HepG2 (cell line): ENCODE results near the gene RNASE8. TPM values are rescaled to one million over a fixed set of nuclear protein-coding genes. Genes with fewer than 3 reads are reported as not detected.

ENCODE experiments used
- AKAP8 ChIP-seq: sonication (generic); formaldehyde crosslinking; IDR thresholded peaks from 2 replicates; pipeline ENCODE4 v1.5.1; 2020; ENCODE audit warnings: mild to moderate bottlenecking, missing genetic modification reagents
- FOXP1 ChIP-seq, 2 experiments: fragments of 450-650 bp in 1 of 2; IDR thresholded peaks; 2 replicates each; pipeline ENCODE4 v1.6.1; 2017 to 2018; ENCODE audit warnings: antibody characterized with exemption in 1 of 2
- GATA4 ChIP-seq: sonication (generic); IDR thresholded peaks from 2 replicates; pipeline ENCODE4 v1.6.1; 2016; ENCODE audit warnings: antibody characterized with exemption, low read depth, borderline replicate concordance
- IKZF1 ChIP-seq: fragments of 450-650 bp; IDR thresholded peaks from 2 replicates; pipeline ENCODE4 v1.7.1; 2016
- NR2F6 ChIP-seq, 2 experiments: IDR thresholded peaks; 2 replicates each; pipeline ENCODE4 v1.6.1; 2016; ENCODE audit warnings: antibody characterized with exemption in 1 of 2, mild to moderate bottlenecking in 1 of 2
- PRPF4 ChIP-seq: fragments of 200-400 bp; formaldehyde crosslinking; IDR thresholded peaks from 2 replicates; pipeline ENCODE4 v1.6.1; 2016; ENCODE audit warnings: low read length, low read depth; ENCODE audit not compliant: poor library complexity, severe bottlenecking
- PTBP1 ChIP-seq: fragments of 200-400 bp; formaldehyde crosslinking; IDR thresholded peaks from 2 replicates; pipeline ENCODE4 v1.6.1; 2018; ENCODE audit warnings: low read length, low read depth; ENCODE audit not compliant: poor library complexity, severe bottlenecking
- RFXAP ChIP-seq: sonication (generic); formaldehyde crosslinking; IDR thresholded peaks from 2 replicates; pipeline ENCODE4 v1.4.0; 2020; ENCODE audit warnings: missing genetic modification reagents, borderline replicate concordance
- SNAI1 ChIP-seq: sonication (generic); formaldehyde crosslinking; IDR thresholded peaks from 2 replicates; pipeline ENCODE4 v1.5.0; 2020; ENCODE audit warnings: mild to moderate bottlenecking, missing genetic modification reagents, borderline replicate concordance
- SRY ChIP-seq: sonication (generic); formaldehyde crosslinking; IDR thresholded peaks from 2 replicates; pipeline ENCODE4 v1.8.0; 2022; ENCODE audit warnings: mild to moderate bottlenecking, missing genetic modification reagents
- ZFP90 ChIP-seq: sonication (generic); formaldehyde crosslinking; IDR thresholded peaks from 2 replicates; pipeline ENCODE4 v1.8.0; 2022; ENCODE audit warnings: missing genetic modification reagents, mild to moderate bottlenecking, inconsistent platforms, borderline replicate concordance
- ZMAT3 ChIP-seq: sonication (generic); formaldehyde crosslinking; conservative IDR thresholded peaks from 2 replicates; pipeline ENCODE4 v1.7.0; 2021; ENCODE audit warnings: missing genetic modification reagents
- ZNF343 ChIP-seq: sonication (generic); formaldehyde crosslinking; IDR thresholded peaks from 2 replicates; pipeline ENCODE4 v1.4.0; 2020; ENCODE audit warnings: mild to moderate bottlenecking, missing genetic modification reagents
- ZNF562 ChIP-seq: sonication (generic); formaldehyde crosslinking; IDR thresholded peaks from 2 replicates; pipeline ENCODE4 v1.8.0; 2022; ENCODE audit warnings: missing genetic modification reagents, borderline replicate concordance
- ZNF589 ChIP-seq: sonication (generic); formaldehyde crosslinking; conservative IDR thresholded peaks from 2 replicates; pipeline ENCODE4 v1.8.0; 2022; ENCODE audit warnings: mild to moderate bottlenecking, moderate library complexity, missing genetic modification reagents
- ZNF737 ChIP-seq: sonication (generic); formaldehyde crosslinking; IDR thresholded peaks from 2 replicates; pipeline ENCODE4 v1.5.0; 2020; ENCODE audit warnings: missing genetic modification reagents, mild to moderate bottlenecking, borderline replicate concordance
- ZNF782 ChIP-seq: sonication (generic); formaldehyde crosslinking; IDR thresholded peaks from 2 replicates; pipeline ENCODE4 v1.4.0; 2020; ENCODE audit warnings: missing genetic modification reagents, mild to moderate bottlenecking, borderline replicate concordance
- polyA plus RNA-seq, 8 experiments: library from polyadenylated mRNA; depleted of rRNA in 3 of 8; stranded (reverse) in 7 of 8; unstranded in 1 of 8; fragments of >200 nt; fragmentation: Illumina TruSeq in 4 of 8; extraction: Trizol in 4 of 8; gene quantifications; 2 replicates each; pipeline versions ENCODE4 v1.2.1 to v1.2.3, GENCODE V29; 2011 to 2016; ENCODE audit warnings: low read depth in 4 of 8, missing spikeins in 1 of 8, mixed read lengths in 1 of 8; ENCODE audit not compliant: insufficient read depth in 1 of 8
- total RNA-seq, 5 experiments: library from RNA; depleted of rRNA; stranded (reverse); fragments of >200 nt; fragmentation: Illumina TruSeq; extraction: Trizol; gene quantifications; 2 replicates each; pipeline ENCODE4 v1.2.3, GENCODE V29; 2016; ENCODE audit warnings: low read depth in 1 of 5
- TF ChIP-seq, protein P1 (sequence below): sonication (generic); formaldehyde crosslinking; IDR thresholded peaks from 2 replicates; pipeline ENCODE4 v1.4.0; 2020; ENCODE audit warnings: missing genetic modification reagents
- TF ChIP-seq, protein P2 (sequence below): IDR thresholded peaks from 2 replicates; pipeline ENCODE4 v1.6.1; 2012; ENCODE audit warnings: low read depth, low read length, improper control_type of control experiment
- TF ChIP-seq, protein P3 (sequence below): sonication (generic); formaldehyde crosslinking; IDR thresholded peaks from 2 replicates; pipeline ENCODE4 v1.9.0; 2021; ENCODE audit warnings: missing genetic modification reagents, mild to moderate bottlenecking, borderline replicate concordance
- TF ChIP-seq, protein P4 (sequence below): sonication (generic); formaldehyde crosslinking; IDR thresholded peaks from 2 replicates; pipeline ENCODE4 v1.4.0; 2020; ENCODE audit warnings: mild to moderate bottlenecking, missing genetic modification reagents

The RNASE8 gene
- total and polyA plus RNA-seq, 2 of the 13 experiments (the other 11 are each of a cell fraction or from before 2014, with no cell fraction given): not detected

DNA sequence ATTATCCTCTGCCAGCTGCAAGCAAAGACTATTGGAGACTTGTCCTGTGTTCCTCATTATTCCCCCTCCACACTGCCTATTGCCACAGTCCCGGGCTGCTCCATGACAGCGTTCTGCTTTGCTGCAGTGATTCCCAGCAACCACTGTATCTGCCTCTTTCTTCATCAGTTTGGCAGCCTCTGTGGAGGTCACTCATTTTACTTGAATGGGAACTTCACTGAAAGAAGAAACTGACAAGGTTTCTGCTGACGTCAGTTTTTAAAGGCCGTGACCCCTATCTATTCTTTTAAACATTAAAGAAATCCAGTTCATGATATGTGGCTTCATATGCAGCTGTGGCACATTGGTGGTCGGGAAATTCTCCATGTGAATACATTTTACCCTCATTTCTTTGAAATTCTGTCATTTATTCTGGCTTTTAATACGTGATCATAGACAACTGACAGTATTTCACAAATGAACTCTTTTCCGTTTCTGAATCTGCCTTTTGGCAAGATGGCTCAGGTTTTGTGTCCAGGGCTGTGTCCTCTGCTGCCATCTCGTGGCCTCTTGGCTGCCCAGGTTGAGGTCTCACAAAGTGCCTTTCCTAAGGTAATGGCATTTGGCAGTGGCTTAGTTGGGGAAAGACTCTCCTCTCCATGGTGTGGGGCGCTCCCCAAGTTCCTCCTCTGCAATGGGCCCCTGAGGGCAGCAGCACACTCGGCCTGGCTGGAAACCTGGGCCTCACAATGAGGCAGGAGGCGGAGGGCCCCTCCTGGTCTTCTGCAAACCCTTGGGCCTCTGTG is 49.1 kb downstream of the RNASE8 start (continued):
- TF ChIP-seq, protein P1, sequence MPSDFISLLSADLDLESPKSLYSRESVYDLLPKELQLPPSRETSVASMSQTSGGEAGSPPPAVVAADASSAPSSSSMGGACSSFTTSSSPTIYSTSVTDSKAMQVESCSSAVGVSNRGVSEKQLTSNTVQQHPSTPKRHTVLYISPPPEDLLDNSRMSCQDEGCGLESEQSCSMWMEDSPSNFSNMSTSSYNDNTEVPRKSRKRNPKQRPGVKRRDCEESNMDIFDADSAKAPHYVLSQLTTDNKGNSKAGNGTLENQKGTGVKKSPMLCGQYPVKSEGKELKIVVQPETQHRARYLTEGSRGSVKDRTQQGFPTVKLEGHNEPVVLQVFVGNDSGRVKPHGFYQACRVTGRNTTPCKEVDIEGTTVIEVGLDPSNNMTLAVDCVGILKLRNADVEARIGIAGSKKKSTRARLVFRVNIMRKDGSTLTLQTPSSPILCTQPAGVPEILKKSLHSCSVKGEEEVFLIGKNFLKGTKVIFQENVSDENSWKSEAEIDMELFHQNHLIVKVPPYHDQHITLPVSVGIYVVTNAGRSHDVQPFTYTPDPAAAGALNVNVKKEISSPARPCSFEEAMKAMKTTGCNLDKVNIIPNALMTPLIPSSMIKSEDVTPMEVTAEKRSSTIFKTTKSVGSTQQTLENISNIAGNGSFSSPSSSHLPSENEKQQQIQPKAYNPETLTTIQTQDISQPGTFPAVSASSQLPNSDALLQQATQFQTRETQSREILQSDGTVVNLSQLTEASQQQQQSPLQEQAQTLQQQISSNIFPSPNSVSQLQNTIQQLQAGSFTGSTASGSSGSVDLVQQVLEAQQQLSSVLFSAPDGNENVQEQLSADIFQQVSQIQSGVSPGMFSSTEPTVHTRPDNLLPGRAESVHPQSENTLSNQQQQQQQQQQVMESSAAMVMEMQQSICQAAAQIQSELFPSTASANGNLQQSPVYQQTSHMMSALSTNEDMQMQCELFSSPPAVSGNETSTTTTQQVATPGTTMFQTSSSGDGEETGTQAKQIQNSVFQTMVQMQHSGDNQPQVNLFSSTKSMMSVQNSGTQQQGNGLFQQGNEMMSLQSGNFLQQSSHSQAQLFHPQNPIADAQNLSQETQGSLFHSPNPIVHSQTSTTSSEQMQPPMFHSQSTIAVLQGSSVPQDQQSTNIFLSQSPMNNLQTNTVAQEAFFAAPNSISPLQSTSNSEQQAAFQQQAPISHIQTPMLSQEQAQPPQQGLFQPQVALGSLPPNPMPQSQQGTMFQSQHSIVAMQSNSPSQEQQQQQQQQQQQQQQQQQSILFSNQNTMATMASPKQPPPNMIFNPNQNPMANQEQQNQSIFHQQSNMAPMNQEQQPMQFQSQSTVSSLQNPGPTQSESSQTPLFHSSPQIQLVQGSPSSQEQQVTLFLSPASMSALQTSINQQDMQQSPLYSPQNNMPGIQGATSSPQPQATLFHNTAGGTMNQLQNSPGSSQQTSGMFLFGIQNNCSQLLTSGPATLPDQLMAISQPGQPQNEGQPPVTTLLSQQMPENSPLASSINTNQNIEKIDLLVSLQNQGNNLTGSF (CRISPR knock-in tag): no peak
- 0 out of 2 replicates have a peak, but pooled peaks have one; percentile 45 for TF ChIP-seq SRY (CRISPR knock-in tag)
- no peak for TF ChIP-seq ZNF343
- TF ChIP-seq, protein P2, sequence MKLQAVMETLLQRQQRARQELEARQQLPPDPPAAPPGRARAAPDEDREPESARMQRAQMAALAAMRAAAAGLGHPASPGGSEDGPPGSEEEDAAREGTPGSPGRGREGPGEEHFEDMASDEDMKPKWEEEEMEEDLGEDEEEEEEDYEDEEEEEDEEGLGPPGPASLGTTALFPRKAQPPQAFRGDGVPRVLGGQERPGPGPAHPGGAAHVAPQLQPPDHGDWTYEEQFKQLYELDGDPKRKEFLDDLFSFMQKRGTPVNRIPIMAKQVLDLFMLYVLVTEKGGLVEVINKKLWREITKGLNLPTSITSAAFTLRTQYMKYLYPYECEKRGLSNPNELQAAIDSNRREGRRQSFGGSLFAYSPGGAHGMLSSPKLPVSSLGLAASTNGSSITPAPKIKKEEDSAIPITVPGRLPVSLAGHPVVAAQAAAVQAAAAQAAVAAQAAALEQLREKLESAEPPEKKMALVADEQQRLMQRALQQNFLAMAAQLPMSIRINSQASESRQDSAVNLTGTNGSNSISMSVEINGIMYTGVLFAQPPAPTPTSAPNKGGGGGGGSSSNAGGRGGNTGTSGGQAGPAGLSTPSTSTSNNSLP: peak; percentile 55; the same call in 1 of the 2 replicates
- no peak for TF ChIP-seq ZNF562 (CRISPR knock-in tag)
- no peak for TF ChIP-seq FOXP1 (IDR thresholded peaks at IDR 0.05)
- TF ChIP-seq FOXP1 (CRISPR knock-in tag; IDR thresholded peaks at IDR 0.05): no peak
- TF ChIP-seq ZFP90 (CRISPR knock-in tag): peak; percentile 17; the same call in 1 of the 2 replicates
- TF ChIP-seq ZNF589 (CRISPR knock-in tag): no peak
- TF ChIP-seq GATA4: no peak
- no peak for TF ChIP-seq SNAI1 (CRISPR knock-in tag)
- TF ChIP-seq, protein P3, sequence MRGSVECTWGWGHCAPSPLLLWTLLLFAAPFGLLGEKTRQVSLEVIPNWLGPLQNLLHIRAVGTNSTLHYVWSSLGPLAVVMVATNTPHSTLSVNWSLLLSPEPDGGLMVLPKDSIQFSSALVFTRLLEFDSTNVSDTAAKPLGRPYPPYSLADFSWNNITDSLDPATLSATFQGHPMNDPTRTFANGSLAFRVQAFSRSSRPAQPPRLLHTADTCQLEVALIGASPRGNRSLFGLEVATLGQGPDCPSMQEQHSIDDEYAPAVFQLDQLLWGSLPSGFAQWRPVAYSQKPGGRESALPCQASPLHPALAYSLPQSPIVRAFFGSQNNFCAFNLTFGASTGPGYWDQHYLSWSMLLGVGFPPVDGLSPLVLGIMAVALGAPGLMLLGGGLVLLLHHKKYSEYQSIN: no peak
- no peak for TF ChIP-seq PRPF4
- TF ChIP-seq AKAP8: no peak
- TF ChIP-seq NR2F6 (IDR thresholded peaks at IDR 0.05): peak; percentile 63
- peak; percentile 78 for TF ChIP-seq NR2F6 (CRISPR knock-in tag; IDR thresholded peaks at IDR 0.05)
- TF ChIP-seq ZMAT3 (CRISPR knock-in tag): no peak
- no peak for TF ChIP-seq IKZF1
- no peak for TF ChIP-seq PTBP1
- no peak for TF ChIP-seq RFXAP (CRISPR knock-in tag)
- TF ChIP-seq, protein P4, sequence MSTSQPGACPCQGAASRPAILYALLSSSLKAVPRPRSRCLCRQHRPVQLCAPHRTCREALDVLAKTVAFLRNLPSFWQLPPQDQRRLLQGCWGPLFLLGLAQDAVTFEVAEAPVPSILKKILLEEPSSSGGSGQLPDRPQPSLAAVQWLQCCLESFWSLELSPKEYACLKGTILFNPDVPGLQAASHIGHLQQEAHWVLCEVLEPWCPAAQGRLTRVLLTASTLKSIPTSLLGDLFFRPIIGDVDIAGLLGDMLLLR (CRISPR knock-in tag): no peak
- no peak for TF ChIP-seq ZNF782 (CRISPR knock-in tag)
- TF ChIP-seq ZNF737: no peak
